GM21360 (cell line): ENCODE measurements around the gene ZNF792.
"Not testable (repeated sequence)": the region's sequence is repeated elsewhere in the genome, so short reads cannot be mapped to it uniquely, and the experiment has no call there.

Experiments used
- ATAC-seq: cut with Tn5 transposase; IDR thresholded peaks from one replicate; pipeline ENCODE4 v1.9.1; 2021; ENCODE audit warnings: mild to moderate bottlenecking, moderate library complexity; ENCODE audit not compliant: unreplicated experiment

Gene ZNF792

DNA sequence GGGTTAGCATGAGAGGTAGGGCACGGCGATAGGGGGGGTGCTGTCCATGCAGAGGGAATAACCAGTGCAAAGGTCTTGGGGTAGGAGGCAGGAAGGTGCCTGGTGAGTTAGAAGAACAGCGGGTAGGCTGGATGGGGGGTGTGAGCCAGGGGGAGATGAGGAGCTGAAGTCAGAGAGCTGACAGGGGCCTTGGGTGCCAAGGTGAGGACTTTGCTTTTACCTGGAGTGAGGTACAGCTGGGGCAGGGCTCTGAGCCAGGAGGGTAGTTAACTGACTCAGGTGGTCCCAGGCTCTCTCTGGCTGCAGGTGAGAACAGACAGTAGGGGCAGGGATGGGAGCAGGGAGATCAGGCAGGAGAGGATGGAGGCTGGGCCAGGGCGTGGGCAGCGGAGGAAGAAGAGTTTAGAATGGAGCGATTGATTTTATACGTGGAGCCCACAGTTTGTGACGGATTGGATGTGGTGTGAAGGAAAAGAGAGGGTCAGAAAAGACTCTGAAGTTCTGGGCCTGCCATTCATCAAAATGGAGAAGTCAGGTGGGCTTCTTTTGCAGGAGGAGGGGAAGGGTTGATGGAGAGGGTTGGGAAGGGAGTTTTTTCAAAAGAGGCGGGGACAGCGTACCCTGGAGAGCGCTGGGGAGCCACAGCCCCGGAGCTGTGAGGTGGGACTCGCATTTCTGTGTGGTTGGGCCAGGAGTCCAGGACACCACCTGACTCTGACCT, 34.9 kb upstream of the ZNF792 start:
- no peak for ATAC-seq

DNA sequence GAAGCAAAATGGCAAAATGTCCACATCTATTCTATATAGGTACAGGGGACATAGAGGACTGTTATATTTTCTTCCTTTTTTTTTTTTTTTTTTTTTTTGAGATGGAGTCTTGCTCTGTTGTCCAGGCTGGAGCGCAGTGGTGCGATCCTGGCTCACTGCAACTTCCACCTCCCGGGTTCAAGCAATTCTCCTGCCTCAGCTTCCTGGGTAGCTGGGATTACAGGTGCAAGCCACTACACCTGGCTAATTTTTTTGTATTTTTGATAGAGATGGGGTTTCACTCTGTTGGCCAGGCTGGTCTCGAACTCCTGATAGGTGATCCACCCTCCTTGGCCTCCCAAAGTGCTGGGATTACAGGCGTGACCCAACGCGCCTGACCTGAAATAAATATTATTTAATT, 34.2 kb upstream of the ZNF792 start:
- ATAC-seq, result not testable (repeated sequence)

DNA sequence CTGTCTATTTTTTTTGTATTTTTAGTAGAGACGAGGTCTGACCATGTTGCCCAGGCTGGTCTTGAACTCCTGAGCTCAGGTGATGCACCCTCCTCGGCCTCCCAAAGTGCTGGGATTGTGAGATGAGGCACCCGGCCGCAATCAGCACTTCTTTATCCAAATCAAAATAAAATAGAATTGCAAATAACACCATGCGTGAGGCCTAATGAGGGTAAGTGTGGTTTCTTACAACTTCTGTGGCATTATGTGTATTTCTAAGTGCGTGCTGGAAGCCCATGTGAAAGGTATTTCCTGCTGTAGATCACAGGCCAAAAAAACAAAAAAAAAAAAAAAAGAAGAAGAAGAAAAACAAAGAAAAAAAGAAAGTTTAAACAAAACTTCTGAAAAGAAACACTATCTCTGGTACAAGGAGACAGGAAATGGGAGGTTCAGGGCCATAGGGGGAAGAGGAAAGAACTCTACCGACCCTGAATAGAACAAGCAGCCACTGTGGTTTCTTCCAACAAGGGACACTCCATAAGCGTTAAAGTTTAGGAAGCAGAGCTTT, 33.1 kb upstream of the ZNF792 start:
- no peak for ATAC-seq

DNA sequence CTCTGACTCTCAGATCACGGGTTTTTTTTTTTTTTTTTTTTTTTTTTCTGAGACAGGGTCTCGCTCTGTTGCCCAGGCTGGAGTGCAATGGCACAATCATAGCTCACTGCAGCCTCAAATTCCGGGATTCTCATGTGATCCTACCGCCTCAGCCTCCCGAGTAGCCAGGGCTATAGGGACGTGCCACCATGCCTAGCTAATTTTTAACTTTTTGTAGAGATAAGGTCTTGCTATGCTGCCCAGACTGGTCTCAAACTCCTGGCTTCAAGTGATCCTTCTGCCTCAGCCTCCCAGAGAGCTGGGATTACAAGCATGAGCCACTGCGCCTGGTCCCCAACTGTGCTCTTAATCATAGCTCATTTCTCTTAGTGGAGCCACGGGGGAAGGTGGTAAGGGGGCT, 31.5 kb upstream of the ZNF792 start:
- no peak for ATAC-seq

DNA sequence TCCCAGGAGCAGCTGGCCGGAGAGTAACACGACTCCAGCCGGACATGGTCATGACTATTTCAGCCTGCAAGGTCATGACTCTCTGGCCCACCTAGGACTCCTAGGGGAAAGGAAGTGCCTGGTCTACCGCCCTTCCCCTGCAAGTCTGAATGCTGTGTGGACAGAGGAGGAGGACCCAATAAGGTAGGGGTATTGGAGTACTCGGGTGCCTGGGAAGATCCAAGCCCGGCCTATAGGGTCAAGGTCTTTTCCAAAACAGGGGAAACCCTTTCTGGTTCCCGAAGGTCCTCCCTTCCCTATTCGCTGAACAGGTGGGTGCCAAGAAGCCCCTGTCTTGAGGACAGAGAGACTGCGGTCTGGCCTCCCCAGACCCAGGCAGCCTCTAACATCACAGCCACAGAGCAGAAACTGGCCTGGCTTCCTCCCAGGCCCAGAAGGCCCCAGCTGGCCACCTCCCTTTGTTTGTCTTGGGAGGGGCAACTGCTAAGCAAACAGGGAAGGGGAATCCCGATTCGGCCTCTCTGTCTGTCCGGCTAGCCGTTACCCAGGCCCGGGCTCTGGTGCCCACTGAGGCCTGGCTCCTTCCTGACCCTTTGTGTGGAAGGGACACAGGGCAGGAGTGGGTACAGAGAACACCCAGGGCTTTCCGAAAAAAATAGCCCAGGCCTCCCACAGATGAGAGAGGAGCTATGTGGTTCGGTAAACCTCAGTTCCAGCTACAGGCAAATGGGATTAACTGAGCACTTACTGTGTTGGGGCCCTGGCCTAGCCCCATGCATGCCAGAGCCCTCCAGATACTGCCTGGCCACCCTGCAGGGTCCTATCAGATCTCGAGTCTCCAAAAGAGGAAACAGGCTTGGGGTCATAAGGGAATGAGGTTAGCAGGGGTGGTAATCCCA, 30.9 kb upstream of the ZNF792 start:
- no peak for ATAC-seq

DNA sequence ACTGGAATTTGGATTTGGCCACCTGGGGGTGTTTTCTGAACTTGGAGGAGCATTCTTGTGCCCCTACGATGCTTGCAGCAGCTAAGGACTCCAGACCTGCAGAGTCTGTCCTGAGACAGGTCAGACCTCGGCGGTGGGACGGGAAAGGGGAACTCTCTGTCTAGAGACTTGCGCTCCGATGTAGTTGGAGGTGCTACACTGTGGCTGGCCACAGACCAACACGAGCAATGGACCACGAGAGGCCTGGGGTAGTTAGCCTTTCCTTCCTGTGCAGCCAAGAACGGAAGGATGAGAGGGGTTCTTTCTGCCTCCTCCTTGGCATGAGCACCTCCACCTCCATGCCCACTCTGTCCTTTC, 30.2 kb upstream of the ZNF792 start:
- ATAC-seq, result no peak

DNA sequence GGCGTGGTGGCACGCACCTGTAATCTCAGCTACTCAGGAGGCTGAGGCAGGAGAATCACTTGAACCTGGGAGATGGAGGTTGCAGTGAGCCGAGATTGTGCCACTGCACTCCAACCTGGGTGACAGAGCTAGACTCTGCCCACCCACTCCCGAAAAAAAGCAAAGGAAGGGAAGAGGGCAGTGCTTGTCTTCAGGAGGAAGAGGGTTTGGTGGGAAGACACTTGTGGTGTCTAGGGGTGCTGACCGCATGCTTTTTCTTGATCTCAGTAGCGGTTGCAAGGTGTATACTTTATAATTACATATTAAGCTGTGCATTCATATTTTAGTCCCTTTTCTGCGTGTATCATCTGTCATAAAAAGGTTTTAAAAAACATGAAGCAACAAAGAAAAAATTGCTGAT, 28.6 kb upstream of the ZNF792 start:
- ATAC-seq, result not testable (repeated sequence)

DNA sequence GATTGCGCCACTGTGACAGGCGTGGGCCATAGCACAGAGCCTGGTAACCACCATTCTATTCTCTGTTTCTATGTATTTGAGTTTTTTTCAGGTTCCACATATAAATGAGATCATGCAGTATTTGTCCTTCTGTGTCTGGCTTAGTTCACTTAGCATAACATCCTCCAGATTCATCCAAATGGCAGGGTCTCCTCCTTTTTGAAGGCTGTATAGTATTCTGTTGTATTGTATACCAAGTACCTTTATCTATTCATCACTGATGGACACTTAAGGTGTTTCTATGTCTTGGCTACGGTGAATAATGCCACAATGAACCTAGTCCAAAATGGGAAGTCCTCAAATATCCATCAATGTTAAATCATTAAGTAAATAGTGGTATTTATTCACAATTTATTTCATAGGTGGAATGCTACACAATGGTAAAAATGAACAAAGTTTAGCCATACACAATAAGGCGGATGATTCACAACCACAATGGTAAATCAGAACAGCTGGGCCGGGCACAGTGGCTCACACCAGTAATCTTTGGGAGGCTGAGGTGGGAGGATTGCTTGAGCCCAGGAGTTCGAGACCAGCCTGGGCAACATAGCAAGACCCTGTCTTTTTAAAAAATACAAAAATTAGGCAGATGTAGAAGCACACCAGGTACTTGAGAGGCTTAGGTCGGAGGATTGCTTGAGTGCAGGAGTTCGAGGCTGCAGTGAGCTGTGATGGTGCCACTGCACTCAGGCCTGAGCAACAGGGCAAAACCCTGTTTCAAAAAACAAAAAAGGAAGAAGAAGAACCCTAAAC, 27.7 kb upstream of the ZNF792 start:
- ATAC-seq, result no peak

DNA sequence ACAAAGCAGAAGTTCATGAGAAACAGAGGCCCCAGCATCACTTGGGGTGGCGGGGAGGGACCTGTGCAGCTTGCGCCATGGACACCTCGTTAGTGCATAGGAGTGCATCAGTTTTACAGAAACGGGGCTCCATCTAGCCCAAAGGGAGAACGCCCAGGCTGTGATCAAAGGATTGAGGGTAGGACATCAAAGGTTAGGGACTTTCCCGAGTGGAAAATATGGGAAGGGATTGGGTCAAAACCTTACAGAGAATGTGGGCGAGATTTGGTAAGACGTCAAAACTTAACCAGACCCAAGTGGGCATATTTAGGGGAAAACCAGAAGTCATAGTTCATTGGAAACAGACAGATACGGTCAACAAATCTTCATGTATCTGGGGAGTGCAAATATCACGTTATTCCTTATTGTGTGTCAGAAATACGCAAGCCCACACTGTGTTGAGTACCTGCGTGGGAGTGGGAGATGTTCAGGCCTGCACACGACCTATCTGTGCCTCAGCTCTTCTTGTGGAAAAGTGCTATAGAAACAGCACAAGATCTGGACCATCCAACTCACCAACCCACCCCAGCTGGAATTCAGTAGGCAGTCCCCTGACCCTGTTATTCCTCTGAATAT, 26.7 kb upstream of the ZNF792 start:
- ATAC-seq, result no peak

DNA sequence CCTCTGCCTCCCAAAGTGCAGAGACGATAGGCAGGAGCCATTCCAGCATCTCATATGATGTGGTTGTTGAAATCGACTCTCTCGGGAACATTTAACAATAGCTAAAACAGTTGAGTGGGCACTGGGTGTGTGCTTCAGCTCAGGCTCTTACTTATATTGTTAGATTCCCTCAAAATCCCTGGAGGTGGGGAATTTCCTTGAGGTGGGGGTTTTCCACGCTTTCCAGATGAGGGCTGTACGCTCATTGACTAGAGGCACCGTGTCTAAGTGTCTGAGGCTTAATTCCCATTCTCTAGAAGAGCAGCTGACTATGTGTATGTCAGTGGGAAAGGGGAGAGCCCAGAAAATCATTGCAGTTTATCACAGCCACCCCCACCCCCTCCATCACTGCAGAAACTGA, 25.3 kb upstream of the ZNF792 start:
- ATAC-seq, result no peak

DNA sequence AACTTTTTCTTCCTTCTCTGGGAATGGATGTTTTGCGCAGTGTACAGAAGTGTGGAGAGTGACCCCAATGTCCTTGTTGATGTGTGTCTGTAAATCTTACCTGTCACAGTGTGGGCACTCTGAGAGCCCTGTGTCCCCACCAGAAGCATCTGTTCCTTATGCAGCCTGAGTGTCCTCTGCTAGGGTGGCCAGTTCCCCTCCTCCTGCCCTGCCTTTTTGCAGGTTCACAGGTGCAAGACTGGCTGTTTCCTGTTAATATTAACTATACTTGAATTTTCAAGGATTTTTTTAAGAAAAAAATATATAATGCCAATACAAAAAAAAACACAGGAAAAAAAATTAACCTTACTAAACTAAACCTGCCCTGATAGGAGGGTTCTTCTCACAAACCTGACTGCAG, 24.1 kb upstream of the ZNF792 start:
- no peak for ATAC-seq

DNA sequence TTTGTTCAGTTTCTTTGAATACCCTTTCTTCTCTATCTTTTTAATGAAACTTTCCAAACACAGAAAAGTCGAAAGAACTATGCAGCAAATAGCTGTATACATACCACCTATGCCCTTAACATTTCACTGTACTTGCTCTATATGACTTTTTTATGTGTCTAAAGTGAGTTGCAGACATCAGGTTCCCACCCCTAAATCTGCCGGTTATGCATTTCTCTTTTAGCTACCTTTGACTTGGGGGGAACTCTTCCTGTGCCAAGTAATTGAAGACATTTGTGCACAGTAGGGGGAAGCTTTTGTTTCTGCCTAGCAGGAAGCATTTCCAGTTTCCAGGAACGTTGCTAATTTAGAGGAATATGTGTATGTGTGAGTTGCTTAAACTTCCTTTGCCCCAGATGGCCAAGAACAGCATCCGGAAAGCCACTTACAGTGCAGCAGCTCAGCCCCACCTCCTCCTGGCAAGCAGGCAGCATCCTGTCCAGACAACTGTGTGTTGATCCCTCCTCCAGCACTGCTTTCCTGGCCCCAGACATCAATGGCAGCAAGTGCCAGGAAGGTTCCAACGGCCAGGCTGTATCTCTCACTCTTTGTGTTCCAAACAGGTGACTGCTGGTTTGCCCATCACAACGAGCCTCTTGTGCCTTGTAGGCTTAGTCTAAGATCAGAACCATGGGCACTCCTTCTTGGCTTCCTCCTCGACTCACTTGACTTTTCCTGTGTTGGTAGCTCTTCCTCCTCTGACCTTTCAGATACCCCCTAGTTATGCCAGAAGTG, 21.4 kb upstream of the ZNF792 start:
- no peak for ATAC-seq

DNA sequence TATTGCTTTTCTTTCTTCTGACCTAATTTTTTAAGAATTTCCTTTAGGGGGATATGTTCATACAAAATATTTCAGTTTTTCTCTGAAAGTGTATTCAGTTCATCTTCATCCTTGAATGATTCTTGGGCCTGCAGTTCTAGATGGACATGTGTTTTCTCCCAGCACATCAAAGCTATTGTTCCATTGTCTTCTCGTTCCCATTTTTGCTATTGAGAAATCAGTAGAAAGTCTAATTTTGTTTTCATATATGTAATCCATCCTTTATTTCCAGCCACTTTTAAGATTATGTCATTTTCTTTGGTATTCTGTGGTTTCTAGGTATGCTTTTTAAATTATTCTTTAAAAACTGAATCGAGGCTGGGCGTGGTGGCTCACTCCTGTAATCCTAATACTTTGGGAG, 20.3 kb upstream of the ZNF792 start:
- ATAC-seq, result no peak

DNA sequence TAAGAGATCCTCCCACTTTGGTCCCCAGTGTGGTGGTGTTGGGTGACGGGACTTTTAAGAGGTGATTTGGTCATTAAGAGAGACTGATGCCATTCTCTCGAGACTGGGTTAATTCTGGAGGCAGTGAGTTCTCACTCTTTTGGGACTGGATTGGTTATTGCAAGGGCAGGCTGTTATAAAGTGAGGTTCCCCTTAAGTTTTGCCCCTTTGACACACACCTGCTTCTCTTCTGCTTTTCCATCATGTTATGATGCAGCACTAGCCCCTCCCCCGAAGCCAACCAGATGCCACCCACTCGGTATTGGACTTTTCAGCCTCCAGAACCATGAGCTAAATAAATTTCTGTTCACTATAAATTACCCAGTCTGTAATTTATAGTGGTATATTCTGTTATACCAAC, 19.8 kb upstream of the ZNF792 start:
- ATAC-seq, result no peak

DNA sequence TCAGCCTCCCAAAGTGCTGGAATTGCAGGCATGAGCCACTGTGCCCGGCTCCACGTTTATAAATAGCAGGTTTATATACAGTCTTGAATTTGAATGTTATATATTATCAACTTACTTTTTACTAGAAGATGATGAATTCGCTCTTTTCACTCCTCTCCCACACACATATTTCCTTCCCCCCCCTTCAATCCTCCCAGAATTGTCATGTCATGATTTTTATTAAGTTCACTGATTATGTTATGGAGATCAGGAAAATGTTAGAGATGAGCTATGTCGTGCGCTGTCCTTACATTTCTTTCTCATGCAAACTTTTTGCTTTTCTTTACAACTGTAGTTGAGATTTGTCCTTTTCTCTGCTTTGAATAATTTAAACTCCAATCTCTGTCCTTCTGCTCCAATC, 18.2 kb upstream of the ZNF792 start:
- no peak for ATAC-seq

DNA sequence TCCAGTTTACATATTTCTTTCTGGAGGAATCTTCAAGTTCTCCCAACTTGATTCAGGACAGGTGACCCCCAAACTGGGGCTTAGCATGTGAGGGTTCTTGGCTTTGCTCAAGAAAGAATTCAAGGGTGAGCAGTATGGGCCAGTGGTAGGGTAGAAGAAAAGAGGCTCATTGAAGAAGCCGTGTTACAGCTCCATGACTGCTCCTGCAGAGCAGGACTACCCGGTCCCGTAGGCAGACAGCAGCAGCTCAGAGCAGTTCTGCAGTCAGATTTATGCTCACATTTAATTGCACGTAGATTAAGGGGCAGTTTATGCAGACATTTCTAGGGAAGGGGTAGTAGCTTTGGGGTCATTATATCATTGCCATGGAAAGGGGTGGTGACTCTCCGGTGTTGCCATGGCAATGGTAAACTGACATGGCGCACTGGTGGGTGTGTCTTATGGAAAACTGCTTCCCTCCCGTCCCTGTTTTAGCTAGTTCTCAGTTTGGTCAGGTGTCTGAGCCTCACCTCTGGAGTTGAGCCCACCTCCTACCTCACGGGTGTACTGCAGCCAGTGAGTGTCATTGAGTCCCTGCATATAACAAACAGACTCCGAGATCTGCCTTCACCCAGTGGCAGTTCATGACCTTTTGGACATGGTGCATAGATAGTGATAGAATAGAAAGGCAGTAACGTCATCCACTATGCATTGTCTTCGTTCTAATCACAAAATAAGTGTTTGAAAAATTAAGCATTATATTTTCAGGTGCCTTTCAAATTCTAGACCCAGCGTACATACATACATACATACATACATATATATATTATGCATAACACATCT, 16.0 kb upstream of the ZNF792 start:
- no peak for ATAC-seq

DNA sequence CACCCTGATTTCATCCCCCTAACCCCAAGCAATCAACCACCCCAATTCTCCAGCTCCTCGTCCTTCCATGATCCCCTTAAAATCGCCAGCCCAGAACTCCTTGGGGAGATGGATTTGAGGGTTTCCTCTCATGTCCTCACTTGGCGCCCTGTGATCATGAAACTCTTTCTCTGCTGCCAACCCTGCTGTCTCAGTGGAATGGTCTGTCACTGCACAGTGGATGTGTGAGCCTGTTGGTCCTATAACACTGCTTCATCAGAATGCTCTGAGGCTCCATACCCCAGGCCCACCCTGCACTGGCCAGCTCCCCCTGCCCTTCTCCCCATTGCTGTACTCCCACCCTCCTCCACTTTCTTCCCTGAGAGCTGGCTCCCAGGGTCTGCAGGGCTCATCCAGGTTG, 12.6 kb upstream of the ZNF792 start:
- no peak for ATAC-seq

DNA sequence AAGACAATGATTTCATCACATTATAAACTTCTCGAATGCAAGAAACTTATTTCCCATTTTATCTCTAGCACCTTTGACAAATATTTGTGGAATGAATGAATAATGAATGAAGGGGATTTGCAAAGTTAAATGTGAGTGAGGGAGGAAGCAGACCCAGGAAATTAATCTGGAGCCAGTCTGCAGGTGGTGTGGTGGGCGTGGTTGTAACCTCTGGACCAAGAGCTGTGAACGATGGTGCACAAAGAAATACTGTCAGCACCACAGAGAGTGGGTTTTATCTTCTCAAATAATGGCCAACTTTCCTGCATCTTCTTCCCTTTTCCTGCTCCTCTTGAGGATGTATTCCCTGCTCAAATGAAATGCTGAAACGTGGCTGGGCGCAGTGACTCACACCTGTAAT, 11.0 kb upstream of the ZNF792 start:
- no peak for ATAC-seq

DNA sequence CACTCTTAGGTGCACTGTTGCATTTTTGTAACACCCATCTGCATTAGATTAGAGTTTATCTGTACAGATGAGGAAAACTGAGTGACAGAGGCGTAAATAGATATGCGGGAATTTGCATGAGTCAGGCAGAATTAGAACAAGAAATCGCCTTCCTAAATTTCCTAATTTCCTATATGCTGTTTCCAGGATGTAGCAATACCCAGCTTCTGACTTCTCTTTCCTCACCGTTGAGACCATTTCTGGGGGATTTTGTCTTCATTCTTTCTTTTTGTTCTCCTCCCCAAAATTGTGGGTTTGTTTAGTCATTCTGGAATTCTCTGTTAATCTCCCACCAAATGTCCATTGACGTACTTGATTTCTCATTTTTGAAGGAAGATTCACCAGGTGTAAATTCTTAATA, 10.6 kb upstream of the ZNF792 start:
- ATAC-seq, result no peak
